Hematopoietic multipotent progenitor cell treated with erythropoietin and hydrocortisone succinate and interleukin-3 and kit ligand, for 15 days (in vitro differentiated cells): Measurements from ENCODE around the gene PGBD2.
"Not testable (repeated sequence)": the region's sequence is repeated elsewhere in the genome, so short reads cannot be mapped to it uniquely, and the experiment has no call there.

Source experiments
- DNase-seq: peaks from one replicate; pipeline ENCODE4 v3.0.0-alpha.2; 2015; ENCODE audit warnings: low spot score

The PGBD2 gene, protein sequence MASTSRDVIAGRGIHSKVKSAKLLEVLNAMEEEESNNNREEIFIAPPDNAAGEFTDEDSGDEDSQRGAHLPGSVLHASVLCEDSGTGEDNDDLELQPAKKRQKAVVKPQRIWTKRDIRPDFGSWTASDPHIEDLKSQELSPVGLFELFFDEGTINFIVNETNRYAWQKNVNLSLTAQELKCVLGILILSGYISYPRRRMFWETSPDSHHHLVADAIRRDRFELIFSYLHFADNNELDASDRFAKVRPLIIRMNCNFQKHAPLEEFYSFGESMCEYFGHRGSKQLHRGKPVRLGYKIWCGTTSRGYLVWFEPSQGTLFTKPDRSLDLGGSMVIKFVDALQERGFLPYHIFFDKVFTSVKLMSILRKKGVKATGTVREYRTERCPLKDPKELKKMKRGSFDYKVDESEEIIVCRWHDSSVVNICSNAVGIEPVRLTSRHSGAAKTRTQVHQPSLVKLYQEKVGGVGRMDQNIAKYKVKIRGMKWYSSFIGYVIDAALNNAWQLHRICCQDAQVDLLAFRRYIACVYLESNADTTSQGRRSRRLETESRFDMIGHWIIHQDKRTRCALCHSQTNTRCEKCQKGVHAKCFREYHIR

DNA sequence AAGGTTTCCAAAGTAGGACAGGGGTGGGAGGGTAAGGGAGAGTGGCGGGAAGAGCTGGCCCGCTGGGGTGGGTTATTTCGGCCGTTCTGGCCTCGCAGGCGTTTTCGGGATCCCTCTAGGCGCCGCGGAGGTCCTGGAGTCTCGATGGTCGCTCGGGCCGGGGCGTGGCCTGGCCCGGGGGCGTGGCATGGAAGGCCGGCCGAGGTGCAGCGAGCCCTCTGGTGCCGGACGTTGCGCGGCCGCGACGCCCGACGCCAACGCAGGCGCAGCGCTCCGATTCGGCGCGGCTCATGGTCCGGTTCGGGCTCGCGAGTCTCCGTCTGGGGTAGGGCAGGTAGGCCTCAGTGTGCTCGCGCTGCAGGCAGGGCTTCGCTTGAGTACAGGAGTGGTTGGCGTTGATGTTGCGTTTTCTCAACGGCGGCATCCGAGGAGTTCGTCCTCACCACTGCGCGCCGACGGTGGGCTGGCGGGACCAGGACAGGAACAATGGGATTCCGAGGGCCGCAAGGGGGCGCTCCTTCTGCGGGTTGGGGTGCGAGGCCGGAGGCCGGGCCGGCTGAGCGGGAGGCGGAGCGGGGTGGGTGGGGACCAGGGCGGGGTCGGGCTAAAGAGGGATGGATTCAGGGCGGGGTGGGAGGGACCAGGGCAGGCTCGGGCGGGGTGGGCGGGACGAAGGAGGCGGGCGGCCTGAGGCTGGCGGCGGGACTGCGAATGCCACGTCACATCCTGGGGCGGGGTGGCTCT, at the start of gene PGBD2:
TSS of gene PGBD2 (plus strand) at position 227 of the 744 bp plus-strand sequence. CDS start 7,628 bp downstream, outside the sequence.
- DNase-seq: peak; percentile 92

DNA sequence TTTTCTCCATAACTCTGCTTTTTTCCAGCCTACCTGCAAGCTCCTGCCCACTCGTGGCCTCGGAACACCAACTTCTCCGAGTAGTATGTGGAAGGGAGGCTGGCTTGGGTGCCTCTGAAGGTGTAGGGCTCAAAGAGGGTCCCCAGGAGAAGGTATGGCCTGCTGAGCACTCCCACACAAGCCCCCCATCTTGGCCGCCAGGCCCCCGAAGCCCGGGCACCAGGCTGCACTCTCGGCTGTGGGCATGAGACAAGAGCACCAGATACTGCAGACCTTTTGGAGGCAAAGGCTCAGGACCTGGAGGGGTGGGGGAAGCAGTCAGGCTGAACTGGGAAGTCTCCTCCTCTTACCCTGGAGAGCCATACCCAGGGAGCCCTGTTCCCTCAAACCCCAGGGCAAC, 48.8 kb upstream of the PGBD2 start:
- DNase-seq: no peak

DNA sequence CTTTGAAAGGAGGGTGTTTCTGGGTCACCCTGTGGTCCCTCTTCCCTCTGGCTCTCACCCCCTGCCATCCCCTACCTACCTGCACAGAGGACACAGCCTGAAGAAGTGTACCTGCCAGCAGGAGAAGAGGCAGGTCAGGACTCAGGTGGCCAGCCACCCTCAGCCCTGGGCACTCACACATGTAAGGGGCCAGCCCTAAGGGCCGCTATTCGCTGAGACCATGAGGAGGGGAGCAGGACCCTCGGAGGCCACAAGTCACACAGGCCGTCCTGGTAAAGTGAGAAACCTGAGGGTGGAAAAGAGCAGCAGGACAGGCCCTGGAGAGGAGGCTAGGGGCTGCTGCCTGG, 48.3 kb upstream of the PGBD2 start:
- DNase-seq: no peak

DNA sequence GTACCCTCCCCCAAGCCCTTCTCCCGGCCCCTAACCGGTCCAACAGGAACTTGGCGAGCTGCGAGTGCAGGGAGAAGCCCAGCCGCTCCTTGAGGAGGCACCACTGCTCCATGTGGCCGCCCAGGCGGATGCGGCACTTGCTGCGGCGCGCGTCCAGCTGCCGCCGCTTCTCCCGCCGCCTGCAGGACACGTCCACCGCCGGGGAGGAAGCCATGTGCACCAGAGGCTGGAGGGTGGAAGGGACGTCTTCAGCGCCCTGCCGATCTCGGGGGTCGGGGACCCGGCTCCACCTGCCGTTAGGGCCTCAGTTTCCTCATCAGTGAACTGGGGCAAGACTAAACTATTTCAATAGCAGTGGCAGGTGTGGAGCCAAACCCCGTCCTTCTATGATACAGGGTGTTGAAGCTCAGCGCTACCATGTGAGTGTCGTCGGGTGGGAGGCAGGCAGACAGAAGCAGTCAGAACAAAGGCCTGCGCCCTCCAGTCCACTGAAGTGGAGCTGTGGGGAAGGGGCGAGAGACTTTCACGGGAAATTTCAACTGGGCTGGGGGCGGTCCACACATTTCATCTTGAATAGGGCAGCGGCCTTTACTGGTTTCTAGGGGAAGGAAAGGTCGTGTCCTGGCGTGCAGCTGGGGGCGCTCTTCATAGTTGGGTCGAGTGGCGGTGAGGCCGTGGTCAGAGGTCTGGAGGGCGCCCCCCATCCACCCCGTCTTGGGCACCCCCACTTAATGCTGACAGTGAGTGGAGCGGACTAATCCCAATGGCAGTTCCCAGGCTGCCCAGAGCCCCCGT, 47.7 kb upstream of the PGBD2 start:
- peak; percentile 67 for DNase-seq

DNA sequence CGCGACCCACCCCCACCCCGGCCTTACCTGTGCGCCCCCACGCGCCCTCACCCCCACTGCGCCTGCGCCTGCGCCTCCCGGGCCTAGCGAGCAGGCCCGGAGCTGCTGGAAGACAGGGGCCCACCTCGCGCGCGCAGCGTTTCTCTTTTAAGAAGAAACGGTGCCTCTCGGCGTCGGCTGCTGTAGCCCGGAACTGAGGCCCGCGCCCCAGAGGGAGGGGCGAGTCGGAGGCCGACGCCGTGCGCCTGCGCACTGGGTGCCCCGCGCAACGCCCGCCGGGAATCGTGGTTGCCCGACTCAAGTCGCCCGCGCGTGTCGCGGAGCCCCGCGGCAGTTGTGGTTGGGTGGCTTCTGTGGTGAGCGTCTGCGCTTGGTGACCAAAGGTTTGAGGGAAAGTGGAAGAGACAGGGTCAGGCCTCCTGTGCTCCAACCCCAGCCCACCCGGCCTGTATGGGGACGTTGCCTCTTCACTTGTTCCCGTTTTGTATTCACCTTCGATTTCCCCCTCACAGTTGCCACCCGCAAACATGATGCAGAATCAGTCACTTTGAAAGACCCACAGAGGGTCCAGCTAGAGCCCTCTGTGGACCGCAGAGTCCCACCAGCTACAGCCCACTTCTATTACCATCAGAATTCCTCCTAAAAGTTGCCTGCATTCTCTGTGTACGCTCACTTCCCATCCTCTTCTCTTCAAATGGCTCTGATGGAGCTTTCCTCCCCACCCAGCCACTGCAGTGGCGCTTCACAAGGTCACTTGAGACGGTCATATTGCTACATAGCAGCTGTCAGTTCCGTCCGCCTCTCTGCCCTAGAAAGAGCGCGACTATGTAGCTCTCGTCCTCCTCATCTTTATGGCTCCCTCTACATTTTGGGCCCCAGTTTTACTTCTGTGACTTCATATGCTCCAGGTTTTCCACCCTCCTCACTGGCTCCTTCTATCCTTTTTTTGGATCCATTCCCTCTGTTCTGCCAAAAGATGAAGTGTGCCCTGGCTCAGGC, 46.8 kb upstream of the PGBD2 start, which contains the start of gene ZNF692:
TSS of gene ZNF692 (minus strand) at position 195 of the 999 bp plus-strand sequence. CDS start 776 bp downstream, outside the sequence.
- DNase-seq: peak; percentile 97

DNA sequence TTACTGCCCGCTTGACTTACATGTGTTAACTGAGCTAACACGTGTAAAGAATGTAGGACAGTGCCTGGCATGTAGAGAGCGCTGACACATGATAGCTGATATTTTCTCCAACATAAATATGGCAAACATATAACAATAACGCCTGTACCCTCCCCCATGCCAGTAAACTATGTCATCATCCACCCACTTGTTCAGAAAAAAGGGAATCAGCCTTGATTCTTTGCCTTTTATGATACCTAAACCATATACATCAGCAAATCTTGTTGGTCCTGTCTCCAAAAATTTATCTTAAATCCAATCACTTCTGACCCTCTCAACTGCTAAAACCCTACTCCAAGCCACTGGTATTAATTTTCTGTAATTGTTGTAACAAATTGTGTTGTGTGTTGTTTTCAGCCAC, 46.0 kb upstream of the PGBD2 start:
- DNase-seq: no peak

DNA sequence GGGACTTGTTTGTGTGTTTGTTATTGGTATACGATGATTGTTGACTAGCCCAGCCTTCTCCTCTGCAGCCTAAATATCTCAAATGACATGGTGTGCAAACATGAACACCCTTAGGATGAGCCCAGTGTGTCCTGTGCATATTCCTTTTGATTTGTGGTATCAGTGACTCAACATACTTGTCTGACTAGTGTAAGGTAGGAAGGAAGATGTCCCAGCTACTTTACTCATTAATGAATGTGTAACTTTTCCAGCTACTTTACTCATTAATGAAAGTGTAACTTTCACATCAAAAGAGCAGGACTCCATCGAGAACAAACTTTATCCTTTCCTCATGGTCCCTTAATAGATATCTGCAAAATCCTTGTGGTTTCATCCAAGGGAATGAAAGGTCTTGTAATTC, 44.4 kb upstream of the PGBD2 start:
- DNase-seq: no peak

DNA sequence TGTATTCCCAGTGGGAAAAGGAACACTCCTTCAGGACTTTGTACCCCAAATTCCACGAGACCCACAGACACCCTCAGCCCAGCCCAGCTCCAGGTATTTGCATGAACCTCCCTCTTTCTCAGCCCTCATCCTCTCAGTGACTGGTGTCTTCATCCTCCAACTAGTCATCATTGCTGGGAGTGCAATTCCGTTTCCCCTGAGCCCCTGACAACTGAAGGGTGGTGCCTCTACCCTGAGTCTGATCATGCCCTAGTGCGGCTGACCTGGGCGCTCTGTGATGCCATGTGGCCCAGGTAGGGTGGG, 43.4 kb upstream of the PGBD2 start:
- no peak for DNase-seq

DNA sequence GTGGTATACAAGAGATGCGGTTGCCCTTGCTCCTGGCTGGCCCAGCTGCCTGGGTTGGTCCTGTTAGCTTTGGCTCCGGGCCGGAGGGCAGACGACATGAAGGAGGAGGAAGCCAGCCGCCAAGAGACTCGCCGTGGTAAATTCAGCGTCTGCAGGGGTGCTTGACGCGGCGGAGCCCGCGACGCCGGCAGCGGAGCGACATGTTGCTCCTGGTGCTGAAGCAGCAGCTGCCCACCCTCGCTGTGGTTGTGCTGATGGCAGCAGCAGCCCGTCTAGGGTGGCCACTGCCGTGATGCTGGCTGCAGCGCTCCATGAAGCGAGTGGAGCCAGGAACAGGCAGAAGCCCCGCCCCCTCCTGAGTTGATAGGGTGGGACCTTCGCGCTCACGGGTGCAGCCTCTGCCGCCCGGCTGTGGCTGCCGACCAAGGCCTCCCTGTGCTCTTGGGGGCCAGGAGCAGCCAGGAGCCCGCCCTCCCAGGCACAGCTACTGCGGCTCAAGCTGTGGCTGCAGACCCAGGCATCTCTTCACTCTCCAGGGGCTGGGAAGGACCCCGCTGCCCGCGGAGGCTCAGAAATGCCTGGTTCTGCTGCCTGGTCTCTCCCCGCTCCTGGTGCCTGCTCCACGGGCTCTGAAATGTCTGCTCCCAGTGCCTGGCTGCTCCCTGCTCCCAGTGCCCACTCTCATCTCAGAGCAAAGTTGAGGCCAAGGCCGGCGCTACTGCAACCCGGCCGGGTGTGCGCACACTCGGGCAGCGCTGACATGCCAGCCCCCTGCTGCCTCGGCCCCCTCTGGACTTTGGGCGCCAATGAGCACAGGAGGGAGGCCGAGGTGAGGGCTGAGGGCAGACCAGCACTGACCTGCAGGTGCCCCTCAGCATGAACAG, 42.8 kb upstream of the PGBD2 start:
- DNase-seq: peak; percentile 85

DNA sequence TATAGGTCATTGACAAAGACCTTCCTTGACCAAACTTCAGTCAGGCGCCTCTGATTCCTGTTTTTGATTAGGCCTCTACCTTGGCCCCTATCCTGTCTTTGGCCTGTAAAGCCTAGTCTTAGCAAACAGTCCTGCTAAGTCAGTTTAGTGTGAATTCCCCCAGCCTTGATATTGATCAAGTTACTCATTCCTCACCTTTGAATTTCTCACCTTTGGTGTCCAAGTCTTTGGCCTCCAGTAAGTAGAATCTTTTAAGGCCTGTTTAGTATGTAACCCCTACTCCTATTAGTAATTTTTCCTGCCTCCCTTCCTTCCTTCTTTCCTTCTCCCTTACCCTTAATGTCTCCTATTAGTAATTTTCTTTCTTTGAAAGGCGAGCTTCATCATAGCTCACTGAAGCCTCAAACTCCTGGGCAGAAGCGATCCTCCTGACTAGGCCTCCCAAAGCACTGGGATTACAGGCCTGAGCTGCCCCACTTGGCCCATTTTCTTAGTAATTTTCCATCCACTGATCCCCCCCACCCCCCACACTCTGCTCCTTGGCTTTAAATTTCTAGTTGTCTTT, 34.1 kb upstream of the PGBD2 start:
- no peak for DNase-seq

DNA sequence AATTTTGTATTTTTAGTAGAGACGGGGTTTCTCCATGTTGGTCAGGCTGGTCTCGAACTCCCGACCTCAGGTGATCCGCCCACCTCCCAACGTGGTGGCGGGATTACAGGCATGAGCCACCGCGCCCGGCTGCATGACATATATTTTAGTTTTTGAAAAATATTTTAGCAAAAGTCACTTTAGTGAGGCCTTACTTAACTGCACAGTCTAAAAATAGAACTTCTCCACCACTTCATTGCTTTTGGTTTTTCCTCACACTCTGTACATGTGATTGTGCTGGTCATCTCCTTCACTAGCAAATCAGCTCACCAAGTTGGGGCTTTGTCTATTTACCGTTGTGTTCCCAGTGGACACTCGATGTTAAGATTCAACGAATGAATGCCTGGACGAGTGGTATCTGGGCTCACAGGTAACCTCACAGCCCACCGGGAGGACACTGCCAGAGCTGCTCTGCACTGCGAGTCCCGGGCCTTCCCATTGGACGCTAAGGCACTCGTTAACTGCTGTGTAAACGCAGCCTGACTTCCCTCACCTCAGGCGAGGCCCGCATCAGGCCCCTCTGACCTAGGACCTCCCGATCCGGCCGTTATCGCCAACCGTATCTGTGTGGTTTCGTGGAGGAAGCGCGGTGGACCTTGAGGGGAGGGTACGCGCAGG, 33.2 kb upstream of the PGBD2 start:
- peak; percentile 61 for DNase-seq

DNA sequence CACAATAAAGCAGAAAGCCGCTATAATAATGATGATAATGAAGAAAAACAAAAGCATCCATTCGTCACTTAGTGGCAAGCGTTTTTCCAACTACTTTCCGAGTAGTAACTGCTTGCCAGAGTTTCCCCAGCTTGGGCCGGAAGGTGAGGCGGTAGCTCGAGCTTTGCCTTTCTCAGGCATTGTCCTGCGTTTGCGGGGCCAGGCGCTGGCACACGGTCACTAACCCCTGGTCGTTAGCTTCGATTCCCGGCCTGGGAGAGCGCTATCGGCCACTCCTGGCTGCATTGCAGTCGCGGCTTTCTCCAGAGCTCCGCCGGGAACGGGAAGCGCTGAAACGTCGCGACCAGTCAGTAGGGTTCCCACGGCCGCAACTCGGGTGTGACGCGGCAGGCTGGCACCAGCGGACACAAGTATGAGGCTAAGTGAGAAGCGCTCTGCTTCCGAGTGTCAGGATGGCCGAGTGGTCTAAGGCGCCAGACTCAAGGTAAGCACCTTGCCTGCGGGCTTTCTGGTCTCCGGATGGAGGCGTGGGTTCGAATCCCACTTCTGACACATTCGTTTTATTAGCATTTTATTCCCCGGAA, 32.5 kb upstream of the PGBD2 start:
- DNase-seq: peak; percentile 95

DNA sequence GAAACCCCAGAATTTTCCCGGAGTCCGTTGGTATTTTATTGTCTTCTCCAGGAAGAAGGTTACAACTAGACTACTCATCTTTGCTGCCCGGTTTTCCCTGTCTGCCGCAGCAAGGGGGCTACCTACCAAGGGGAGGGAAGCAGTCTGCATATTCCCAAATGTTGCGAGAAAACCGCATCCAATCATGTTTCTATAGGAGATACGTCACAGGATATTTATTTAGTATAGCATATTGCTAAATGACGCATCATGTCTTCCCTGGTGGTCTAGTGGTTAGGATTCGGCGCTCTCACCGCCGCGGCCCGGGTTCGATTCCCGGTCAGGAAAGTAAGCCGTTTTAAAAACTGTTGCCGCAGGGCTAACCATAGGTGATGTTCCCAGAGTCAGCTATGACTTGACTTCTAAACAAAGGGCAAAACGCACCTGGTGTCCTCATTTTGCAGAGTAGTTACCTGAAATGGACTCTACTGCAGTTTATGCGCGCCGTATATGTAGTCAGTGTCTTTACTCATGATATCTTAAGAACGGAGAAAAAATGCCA, 32.0 kb upstream of the PGBD2 start:
- peak; percentile 91 for DNase-seq

DNA sequence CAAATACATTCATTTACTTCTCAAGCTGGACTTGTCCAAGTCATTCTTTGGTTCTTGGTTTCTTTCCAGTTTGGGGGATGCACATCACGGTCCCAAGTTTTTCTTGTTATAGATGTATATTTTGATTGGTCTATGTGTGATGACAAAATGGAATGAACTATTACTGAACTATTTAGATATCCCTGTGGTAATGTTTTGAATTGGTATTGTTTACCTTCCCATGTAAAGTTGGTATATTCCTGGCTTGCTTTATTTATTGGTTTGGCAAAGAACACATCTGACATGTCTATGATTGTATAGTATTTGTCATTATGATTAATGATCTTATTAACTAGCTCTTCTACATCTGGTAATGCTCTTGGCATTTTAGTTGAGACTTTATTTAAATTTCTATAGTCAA, 24.8 kb upstream of the PGBD2 start:
- no peak for DNase-seq

DNA sequence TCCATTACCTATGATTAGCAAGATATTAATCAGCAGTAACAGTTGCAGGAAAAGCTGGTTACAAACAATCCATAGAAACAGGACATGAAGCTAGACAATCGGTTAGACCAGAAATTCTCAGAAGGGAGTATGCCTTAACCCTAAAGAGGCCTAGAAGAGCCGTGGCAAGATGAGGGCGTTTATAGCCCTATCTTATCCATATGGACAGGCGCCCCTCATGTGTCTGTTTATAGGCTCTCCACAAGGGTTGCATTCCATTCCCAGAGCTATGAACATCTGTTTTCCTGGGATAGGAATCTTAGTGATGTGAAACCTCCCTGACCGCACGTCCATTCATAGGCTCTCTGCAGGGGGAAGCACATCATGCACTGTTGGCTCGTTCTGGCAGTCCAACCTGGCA, 23.6 kb upstream of the PGBD2 start:
- not testable (repeated sequence) for DNase-seq

DNA sequence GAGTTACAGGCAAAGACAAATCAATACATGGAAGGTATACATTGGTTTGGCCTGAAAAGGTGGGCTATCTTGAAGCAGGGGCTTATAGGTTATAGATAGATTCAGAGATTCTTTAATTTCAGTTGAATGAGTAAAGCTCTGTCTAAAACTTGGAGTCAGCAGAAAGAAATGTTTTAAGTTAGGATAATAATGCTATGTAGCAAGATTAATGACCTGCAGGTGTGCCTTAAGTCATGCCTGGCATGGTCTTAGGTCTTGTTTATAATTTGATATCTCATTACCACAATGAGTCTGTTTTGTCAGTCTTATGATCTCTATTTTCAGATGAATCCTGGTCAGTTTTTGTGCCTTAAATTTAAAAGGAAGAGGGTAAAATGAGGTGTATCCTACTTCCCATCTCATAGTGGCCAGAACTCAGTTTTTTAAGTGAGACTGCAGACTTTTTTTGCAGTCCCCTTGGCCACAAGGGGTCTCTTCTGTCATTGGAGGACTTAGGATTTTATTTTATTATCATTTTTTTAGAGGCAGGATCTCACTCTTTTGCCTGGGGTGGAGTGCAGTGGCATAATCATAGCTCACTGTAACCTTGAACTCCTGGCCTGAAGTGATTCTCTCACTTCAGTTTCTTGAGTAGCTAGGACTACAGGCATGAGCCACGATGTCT, 21.3 kb upstream of the PGBD2 start:
- DNase-seq: no peak

DNA sequence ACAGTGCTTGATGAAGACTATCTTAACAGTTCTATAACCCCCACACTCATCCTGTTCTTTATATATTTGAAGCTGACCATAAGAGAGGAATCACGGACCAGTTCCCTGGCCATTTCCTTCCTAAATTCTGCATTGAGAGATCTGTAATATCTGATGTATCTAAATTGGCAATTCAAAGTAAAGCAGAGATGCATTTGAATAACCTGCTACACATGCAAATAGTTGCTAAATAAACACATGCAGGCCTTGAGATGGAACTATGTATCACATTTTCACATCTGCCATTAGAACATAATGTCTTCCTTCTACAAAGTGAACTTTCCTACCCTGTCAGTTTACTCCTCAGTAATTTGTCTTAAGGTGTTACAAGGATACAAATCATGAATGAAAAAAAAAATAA, 20.4 kb upstream of the PGBD2 start:
- no peak for DNase-seq
